ENCODE data around the gene FRMD8. TPM values are rescaled to one million over a fixed set of nuclear protein-coding genes. Genes with fewer than 3 reads are reported as not detected.
"Not testable (repeated sequence)": the region's sequence is repeated elsewhere in the genome, so short reads cannot be mapped to it uniquely, and the experiment has no call there.

Gene FRMD8
- total RNA-seq, 1 experiment from 2014 or later: 22.7 TPM

GRCh38 chr11:65452259-65452658, 65.8 kb downstream of the FRMD8 start:
- H4K91ac ChIP-seq (ENCODE audit: insufficient read length, low read depth, low read length); H3K23me2 ChIP-seq (ENCODE audit: insufficient read length, low read depth, low read length, poor library complexity, severe bottlenecking); H3K18ac ChIP-seq (ENCODE audit: insufficient read length, low read depth, low read length); H3K79me2 ChIP-seq (ENCODE audit: insufficient read depth, low read length); DNase-seq; H2AFZ ChIP-seq (ENCODE audit: low read length); H3K4me2 ChIP-seq (ENCODE audit: insufficient read depth, insufficient read length, low read length); H3K79me1 ChIP-seq (ENCODE audit: insufficient read depth, low read depth, low read length, poor library complexity, severe bottlenecking); H4K5ac ChIP-seq (ENCODE audit: insufficient read length, low read depth, low read length); H3K27ac ChIP-seq (ENCODE audit: insufficient read length, low read depth, low read length); H2BK20ac ChIP-seq (ENCODE audit: low read depth, low read length, poor library complexity, severe bottlenecking); H3K4ac ChIP-seq (ENCODE audit: low read depth, low read length); H3K36me3 Mint-ChIP-seq (ENCODE audit: insufficient read depth in 1 of 3, low read depth in 3 of 3); H3K9me3 ChIP-seq (ENCODE audit: control insufficient read depth, low read depth, low read length); H2AK5ac ChIP-seq (ENCODE audit: insufficient read length, low read length); H3K14ac ChIP-seq (ENCODE audit: insufficient read depth, low read length); H2BK5ac ChIP-seq (ENCODE audit: insufficient read length, low read length); H2BK15ac ChIP-seq (ENCODE audit: low read depth, low read length); H3K56ac ChIP-seq (ENCODE audit: insufficient read length, low read depth, low read length); H4K8ac ChIP-seq (replicated peaks; ENCODE audit: insufficient read length, low read depth, low read length); H3K4me1 ChIP-seq (ENCODE audit: insufficient read depth, low read length); H3K23ac ChIP-seq (ENCODE audit: insufficient read length, low read depth, low read length); H3T11ph ChIP-seq (ENCODE audit: low read length); H2BK12ac ChIP-seq (ENCODE audit: insufficient read length, low read depth, low read length); H3K9ac ChIP-seq (ENCODE audit: extremely low read depth, insufficient read length, low read length); H3K27ac Mint-ChIP-seq; H2BK120ac ChIP-seq (ENCODE audit: low read depth, low read length, poor library complexity, severe bottlenecking); H3K4me3 Mint-ChIP-seq; H4K20me1 ChIP-seq (ENCODE audit: control insufficient read depth, insufficient read depth, insufficient read length): not testable (repeated sequence)
- Mint-ChIP-seq H3K9me3 (peaks cover 23 to 33% of the 10 kb centered on the region in 2 experiments), H3K4me1 (peaks cover 17 to 21% of the 10 kb centered on the region in 2 experiments), H3K27me3 (ENCODE audit: low read depth) (peaks cover 86% of the 10 kb centered on the region)
- peaks cover 13% of the 10 kb centered on the region for H3K27me3 ChIP-seq (ENCODE audit: insufficient read depth, low read length)
- WGBS (ENCODE audit: extremely low coverage, insufficient read length, low lambda C conversion rate): no CpG with 5 or more reads among the region's 3 CpGs

Measured in H9 (cell line).